IgD-negative memory B cell (primary cell): ENCODE measurements around the gene AGAP1. TPM values are rescaled to one million over a fixed set of nuclear protein-coding genes. Genes with fewer than 3 reads are reported as not detected.
"Not testable (repeated sequence)": the region's sequence is repeated elsewhere in the genome, so short reads cannot be mapped to it uniquely, and the experiment has no call there.

Experiments used
- H3K27ac Mint-ChIP-seq, 3 donors: one replicate each; pipeline ENCODE4 v1.8.0; 2020 to 2022; ENCODE audit warnings: mild to moderate bottlenecking in 3 of 3, mixed read lengths in 3 of 3, moderate library complexity in 1 of 3
- H3K27me3 Mint-ChIP-seq: one replicate; pipeline ENCODE4 v1.8.0; 2021; ENCODE audit warnings: mixed read lengths
- H3K36me3 Mint-ChIP-seq: one replicate; pipeline ENCODE4 v1.8.0; 2020; ENCODE audit warnings: mild to moderate bottlenecking, mixed read lengths
- H3K4me1 Mint-ChIP-seq, 3 donors: one replicate each; pipeline ENCODE4 v1.8.0; 2020 to 2022; ENCODE audit warnings: mixed read lengths in 3 of 3, mild to moderate bottlenecking in 1 of 3
- H3K4me3 Mint-ChIP-seq, 4 donors: one replicate each; pipeline ENCODE4 v1.8.0; 2020 to 2022; ENCODE audit warnings: mild to moderate bottlenecking in 4 of 4, mixed read lengths in 4 of 4, moderate library complexity in 3 of 4
- H3K9me3 Mint-ChIP-seq, 3 donors: one replicate each; pipeline ENCODE4 v1.8.0; 2020 to 2021; ENCODE audit warnings: mixed read lengths in 3 of 3, mild to moderate bottlenecking in 1 of 3
- polyA plus RNA-seq: library from polyadenylated mRNA; unstranded; fragments of 300-500 nt; fragmentation: Illumina TruSeq; gene quantifications from one replicate; pipeline ENCODE4 v1.2.3, GENCODE V29; 2021

AGAP1 gene
- polyA plus RNA-seq, 1 donor from 2014 or later: not detected

- Mint-ChIP-seq H3K4me1 (no peaks in the 10 kb centered on the region), H3K27me3 (no peaks in the 10 kb centered on the region), H3K4me3 (no peak overlapping the region), H3K27ac (no peak overlapping the region), H3K9me3 (peaks cover 0 to 3% (median 0%) of the 10 kb centered on the region in 3 donors), H3K36me3 (no peaks in the 10 kb centered on the region)
Observed at GRCh38 chr2:236088368-236089057, 594.7 kb downstream of the AGAP1 start.

DNA sequence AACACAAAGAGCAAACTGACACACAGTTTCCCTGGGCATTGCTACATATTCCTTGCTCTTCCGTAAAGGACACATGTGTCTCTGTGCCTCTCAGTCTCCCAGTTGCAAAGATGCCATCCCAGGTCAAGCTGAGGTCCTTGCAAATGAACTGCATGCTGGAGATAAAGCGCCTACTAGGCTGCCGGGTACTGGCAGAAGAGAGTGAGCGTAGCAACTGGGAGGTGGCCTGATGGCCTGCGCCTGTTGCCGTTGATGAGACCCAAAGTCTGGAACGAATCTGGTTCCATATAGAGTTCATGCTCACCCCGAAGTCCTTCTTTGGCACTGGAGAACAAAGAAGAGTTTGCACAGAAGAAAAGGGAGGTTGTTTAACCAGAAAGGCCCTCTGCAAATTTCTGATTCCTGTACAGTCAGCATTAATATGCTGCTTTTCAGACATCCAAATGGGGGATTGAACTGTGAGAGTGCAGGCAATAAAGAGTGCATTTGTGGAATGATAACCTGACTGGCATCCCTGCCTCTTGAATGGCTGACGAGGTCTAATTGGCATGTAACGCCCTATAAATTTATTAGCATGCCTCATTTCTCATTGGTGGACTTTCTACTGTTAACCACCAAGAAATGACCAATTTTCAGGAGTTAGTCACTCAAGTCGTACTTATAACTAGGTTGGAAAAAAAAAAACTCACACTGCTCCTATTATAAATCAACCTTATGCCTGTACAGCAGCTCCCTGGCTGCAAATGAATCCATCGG, 595.6 kb downstream of the AGAP1 start:
- no peak overlapping the region for H3K27ac Mint-ChIP-seq
- no peak overlapping the region for H3K4me3 Mint-ChIP-seq
- H3K27me3 Mint-ChIP-seq: no peaks in the 10 kb centered on the region
- H3K9me3 Mint-ChIP-seq: peaks cover 0 to 3% (median 0%) of the 10 kb centered on the region in 3 donors
- H3K36me3 Mint-ChIP-seq: no peaks in the 10 kb centered on the region
- no peaks in the 10 kb centered on the region for H3K4me1 Mint-ChIP-seq

- H3K27me3 Mint-ChIP-seq: no peaks in the 10 kb centered on the region
- H3K36me3 Mint-ChIP-seq: no peaks in the 10 kb centered on the region
- H3K9me3 Mint-ChIP-seq: peaks cover 0 to 3% (median 0%) of the 10 kb centered on the region in 3 donors
- H3K27ac Mint-ChIP-seq: no peak overlapping the region
- H3K4me1 Mint-ChIP-seq: no peaks in the 10 kb centered on the region
- H3K4me3 Mint-ChIP-seq: no peak overlapping the region
Observed at GRCh38 chr2:236090027-236090382, 596.2 kb downstream of the AGAP1 start.

DNA sequence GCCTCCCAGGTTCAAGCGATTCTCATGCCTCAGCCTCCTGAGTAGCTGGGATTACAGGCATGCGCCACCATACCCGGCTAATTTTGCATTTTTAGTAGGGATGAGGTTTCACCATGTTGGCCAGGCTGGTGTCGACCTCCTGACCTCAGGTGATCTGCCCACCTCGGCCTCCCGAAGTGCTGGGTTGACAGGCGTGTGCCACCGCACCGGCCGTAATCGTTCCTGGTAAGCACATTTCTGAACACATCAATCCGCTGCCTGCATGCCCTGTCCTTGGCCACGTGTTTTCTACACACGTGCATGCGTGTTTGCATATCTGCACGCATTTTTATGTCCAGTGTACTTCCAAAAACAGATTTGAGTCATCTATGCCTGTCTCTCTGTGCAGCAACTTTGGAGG, 597.0 kb downstream of the AGAP1 start:
- not testable (repeated sequence) for H3K27me3 Mint-ChIP-seq, H3K9me3 Mint-ChIP-seq, H3K4me1 Mint-ChIP-seq, H3K27ac Mint-ChIP-seq, H3K36me3 Mint-ChIP-seq, H3K4me3 Mint-ChIP-seq

GRCh38 chr2:236092714-236093113, 598.9 kb downstream of the AGAP1 start:
- H3K4me3 Mint-ChIP-seq: no peak overlapping the region
- no peaks in the 10 kb centered on the region for H3K27me3 Mint-ChIP-seq
- H3K4me1 Mint-ChIP-seq: no peaks in the 10 kb centered on the region
- no peaks in the 10 kb centered on the region for H3K36me3 Mint-ChIP-seq
- peaks cover 0 to 3% (median 0%) of the 10 kb centered on the region in 3 donors for H3K9me3 Mint-ChIP-seq
- H3K27ac Mint-ChIP-seq: no peak overlapping the region

DNA sequence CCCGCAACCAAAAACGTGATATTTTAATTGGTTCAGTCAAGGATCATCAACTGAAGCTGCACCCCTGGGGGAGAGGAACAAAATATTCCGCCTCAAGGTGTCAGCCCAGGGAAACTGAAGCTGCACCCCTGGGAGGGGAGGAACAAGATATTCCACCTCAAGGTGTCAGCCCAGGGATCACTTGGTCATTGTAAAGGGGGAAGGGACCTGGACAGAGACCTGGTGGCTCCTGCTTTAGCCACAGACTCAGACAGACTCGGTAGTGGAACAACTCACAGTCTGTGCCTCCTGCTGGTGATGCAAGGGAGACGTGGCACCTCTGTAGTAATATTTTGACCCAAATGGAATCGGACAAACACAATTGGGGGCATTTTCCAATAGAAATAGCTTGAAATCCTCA, 599.3 kb downstream of the AGAP1 start:
- Mint-ChIP-seq H3K27me3 (no peaks in the 10 kb centered on the region), H3K27ac (no peak overlapping the region), H3K36me3 (no peaks in the 10 kb centered on the region), H3K9me3 (peaks cover 0 to 3% (median 0%) of the 10 kb centered on the region in 3 donors), H3K4me1 (no peaks in the 10 kb centered on the region), H3K4me3 (no peak overlapping the region)

- Mint-ChIP-seq H3K36me3 (no peaks in the 10 kb centered on the region), H3K9me3 (peaks cover 0 to 3% (median 0%) of the 10 kb centered on the region in 3 donors), H3K27ac (no peak overlapping the region), H3K4me3 (no peak overlapping the region), H3K4me1 (no peaks in the 10 kb centered on the region), H3K27me3 (no peaks in the 10 kb centered on the region)
Observed at GRCh38 chr2:236095504-236095903, 601.7 kb downstream of the AGAP1 start.

DNA sequence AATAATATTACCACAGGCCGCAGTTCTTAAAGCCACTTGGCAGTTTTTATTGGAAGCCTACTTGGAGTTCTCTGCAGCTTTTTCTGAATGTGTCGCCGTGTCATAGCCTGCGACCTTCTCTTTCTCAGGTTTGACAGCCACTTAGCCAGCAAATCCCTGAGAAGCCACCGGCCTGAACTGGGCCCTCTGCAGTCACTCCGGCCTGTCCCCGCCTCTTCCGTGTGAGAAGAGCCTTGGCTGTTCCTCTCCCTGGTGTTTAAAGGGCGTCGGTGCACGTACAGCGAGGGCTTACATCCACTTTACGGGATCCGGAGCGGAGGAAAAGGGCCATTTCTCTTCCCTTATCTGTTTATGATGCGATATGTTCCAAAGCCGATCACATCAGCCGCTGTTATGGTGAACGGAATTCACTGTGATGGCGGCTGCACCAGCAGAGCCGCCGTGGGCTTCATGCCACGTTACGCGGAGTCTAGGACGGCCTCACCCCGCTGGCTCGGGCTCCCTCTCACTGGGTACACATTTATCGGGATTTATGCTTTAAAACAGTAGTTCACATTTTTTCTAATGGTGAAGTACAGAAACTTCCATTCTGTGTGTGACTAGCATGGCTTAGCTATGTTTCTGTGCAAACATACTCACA, 607.6 kb downstream of the AGAP1 start:
- H3K36me3 Mint-ChIP-seq: no peaks in the 10 kb centered on the region
- peak overlapping the region in 1 of 4 donors; percentile 12 for H3K4me3 Mint-ChIP-seq
- no peaks in the 10 kb centered on the region for H3K27me3 Mint-ChIP-seq
- H3K4me1 Mint-ChIP-seq: no peaks in the 10 kb centered on the region
- H3K9me3 Mint-ChIP-seq: peaks cover 0 to 2% (median 0%) of the 10 kb centered on the region in 3 donors
- H3K27ac Mint-ChIP-seq: no peak overlapping the region

DNA sequence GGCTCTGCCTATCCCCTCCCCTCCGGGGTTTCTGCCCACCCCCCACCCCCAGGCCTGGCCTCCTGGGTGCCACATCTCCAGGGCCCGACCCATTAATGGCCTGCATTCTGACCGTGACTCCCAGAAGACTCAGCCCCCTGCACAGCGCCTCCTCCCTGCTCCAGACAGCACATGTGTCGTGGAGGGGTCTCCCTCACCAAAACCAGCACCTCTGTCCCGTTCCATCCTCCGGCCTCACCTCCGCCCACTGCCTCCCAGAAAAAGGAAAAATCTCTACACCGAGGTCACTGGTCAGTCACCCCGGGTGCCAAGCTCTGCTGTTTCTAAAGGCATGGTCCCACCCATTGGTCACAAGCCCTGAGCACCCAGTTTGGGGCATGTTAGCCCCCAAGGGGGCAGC, 609.1 kb downstream of the AGAP1 start:
- H3K4me3 Mint-ChIP-seq: no peak overlapping the region
- H3K27me3 Mint-ChIP-seq: no peaks in the 10 kb centered on the region
- peaks cover 0 to 2% (median 0%) of the 10 kb centered on the region in 3 donors for H3K9me3 Mint-ChIP-seq
- no peak overlapping the region for H3K27ac Mint-ChIP-seq
- no peaks in the 10 kb centered on the region for H3K4me1 Mint-ChIP-seq
- H3K36me3 Mint-ChIP-seq: no peaks in the 10 kb centered on the region

GRCh38 chr2:236103981-236104380, 610.1 kb downstream of the AGAP1 start:
- Mint-ChIP-seq H3K4me3 (no peak overlapping the region), H3K9me3 (peaks cover 0 to 4% (median 0%) of the 10 kb centered on the region in 3 donors), H3K27ac (no peak overlapping the region), H3K27me3 (peaks cover 2% of the 10 kb centered on the region), H3K36me3 (no peaks in the 10 kb centered on the region), H3K4me1 (no peaks in the 10 kb centered on the region)

DNA sequence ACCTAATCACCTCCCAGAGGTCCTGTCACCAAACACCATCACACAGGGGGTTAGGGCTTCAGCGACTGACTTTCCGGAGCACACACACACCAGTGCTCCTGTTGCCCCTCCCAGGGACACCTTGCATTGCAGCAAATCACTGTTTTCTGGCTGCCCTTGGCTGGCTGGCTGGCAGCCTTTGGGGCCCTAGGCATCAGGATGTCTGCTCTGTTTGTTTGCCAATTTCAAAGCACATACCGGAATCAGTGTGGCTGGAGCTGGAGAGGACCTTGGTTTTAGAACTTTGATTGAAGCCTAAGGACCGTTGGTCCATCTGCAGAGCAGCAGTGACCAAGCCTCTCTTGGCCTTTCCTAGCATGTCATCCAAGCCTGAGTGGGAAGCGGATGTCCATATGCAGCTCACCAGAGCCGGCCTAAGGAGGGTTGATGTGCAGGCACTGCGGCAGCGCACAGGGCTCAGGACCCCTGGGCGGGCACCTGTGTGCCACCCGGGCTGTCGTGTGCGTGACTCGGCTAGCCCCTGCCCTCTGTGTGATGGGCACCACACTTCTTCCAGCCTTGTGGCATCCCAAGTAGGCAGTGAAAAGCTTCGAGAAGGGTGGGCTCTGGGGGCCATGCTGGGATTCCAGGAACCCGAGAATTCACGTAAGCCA, 612.2 kb downstream of the AGAP1 start:
- Mint-ChIP-seq H3K27ac (no peak overlapping the region), H3K4me3 (no peak overlapping the region), H3K4me1 (no peaks in the 10 kb centered on the region), H3K27me3 (peaks cover 3% of the 10 kb centered on the region), H3K36me3 (no peaks in the 10 kb centered on the region), H3K9me3 (peaks cover 0 to 4% (median 0%) of the 10 kb centered on the region in 3 donors)

GRCh38 chr2:236106761-236107160, 612.9 kb downstream of the AGAP1 start:
- no peaks in the 10 kb centered on the region for H3K4me1 Mint-ChIP-seq
- H3K4me3 Mint-ChIP-seq: no peak overlapping the region
- H3K27ac Mint-ChIP-seq: no peak overlapping the region
- peaks cover 0 to 4% (median 0%) of the 10 kb centered on the region in 3 donors for H3K9me3 Mint-ChIP-seq
- peaks cover 3% of the 10 kb centered on the region for H3K27me3 Mint-ChIP-seq
- no peaks in the 10 kb centered on the region for H3K36me3 Mint-ChIP-seq

- H3K4me1 Mint-ChIP-seq: no peaks in the 10 kb centered on the region
Observed at GRCh38 chr2:236107536-236107935, 613.7 kb downstream of the AGAP1 start.

GRCh38 chr2:236107942-236108625, 614.2 kb downstream of the AGAP1 start:
- H3K36me3 Mint-ChIP-seq: no peaks in the 10 kb centered on the region
- no peak overlapping the region for H3K27ac Mint-ChIP-seq
- no peaks in the 10 kb centered on the region for H3K4me1 Mint-ChIP-seq
- H3K27me3 Mint-ChIP-seq: peaks cover 3% of the 10 kb centered on the region
- peaks cover 0 to 2% (median 0%) of the 10 kb centered on the region in 3 donors for H3K9me3 Mint-ChIP-seq
- no peak overlapping the region for H3K4me3 Mint-ChIP-seq

More at GRCh38 chr2:236107536-236107935, 613.7 kb downstream of the AGAP1 start:
- Mint-ChIP-seq H3K4me3 (no peak overlapping the region), H3K27ac (no peak overlapping the region), H3K27me3 (peaks cover 3% of the 10 kb centered on the region), H3K36me3 (no peaks in the 10 kb centered on the region), H3K9me3 (peaks cover 0 to 4% (median 0%) of the 10 kb centered on the region in 3 donors)
